ENCODE measurements around the gene TPPP.

TPPP gene

DNA sequence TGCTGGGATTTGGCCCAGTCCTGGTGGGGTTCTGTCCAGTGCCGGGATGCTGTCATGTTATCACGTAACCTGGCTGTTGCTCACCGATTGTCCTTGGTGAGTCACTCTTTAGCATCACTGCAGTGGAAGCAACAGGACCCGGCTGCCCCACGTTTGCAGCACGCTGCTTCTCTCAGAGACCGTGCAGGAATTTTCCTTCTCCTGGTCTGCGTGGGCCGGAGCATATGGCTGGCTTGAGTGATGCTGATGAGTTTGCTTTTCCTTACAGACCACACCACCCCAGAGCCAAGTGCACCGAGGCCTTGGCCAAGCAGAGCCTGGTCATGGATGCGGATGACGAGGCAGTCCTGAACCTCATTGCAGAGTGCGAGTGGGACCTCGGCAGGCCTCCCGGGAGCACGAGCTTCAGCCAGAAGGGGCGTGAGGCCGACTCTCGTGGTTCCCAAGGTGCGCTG is 59.6 kb downstream of the TPPP start:
- TF ChIP-seq TAF1 (IDR thresholded peaks at IDR 0.05; ENCODE audit: low read depth) (no peak), RAD21 (IDR thresholded peaks at IDR 0.05; ENCODE audit: low read depth) (no peak), REST (IDR thresholded peaks at IDR 0.05; ENCODE audit: low read depth) (no peak), CEBPB (IDR thresholded peaks at IDR 0.05) (no peak), EP300 (IDR thresholded peaks at IDR 0.05; ENCODE audit: borderline replicate concordance) (no peak)

DNA sequence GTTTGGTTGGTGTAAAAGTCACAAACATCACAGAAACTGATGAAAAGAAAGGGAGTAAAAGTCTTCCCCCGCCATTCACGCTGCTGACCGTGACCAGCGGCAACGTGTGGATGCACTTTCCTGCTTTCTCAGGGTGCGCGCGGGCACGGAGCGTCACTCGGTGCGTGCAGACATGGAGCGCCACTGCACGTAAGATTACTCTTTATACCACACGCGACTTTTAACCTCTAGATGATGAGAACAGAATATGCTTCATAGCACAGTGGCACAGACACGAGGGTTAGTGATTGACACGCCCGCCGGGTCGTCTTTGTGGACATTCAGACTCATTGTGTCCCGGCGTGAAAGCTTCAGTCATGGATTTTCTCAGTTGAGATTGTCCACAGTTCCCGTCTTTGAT is 65.3 kb downstream of the TPPP start:
- TF ChIP-seq ZBTB7A (IDR thresholded peaks at IDR 0.05; ENCODE audit: low read depth) (no peak), TCF12 (IDR thresholded peaks at IDR 0.05; ENCODE audit: low read depth) (no peak), CREB1 (IDR thresholded peaks at IDR 0.05; ENCODE audit: low read depth) (no peak), EP300 (IDR thresholded peaks at IDR 0.05; ENCODE audit: borderline replicate concordance) (no peak), USF1 (IDR thresholded peaks at IDR 0.05) (no peak), TEAD4 (IDR thresholded peaks at IDR 0.05) (no peak)

DNA sequence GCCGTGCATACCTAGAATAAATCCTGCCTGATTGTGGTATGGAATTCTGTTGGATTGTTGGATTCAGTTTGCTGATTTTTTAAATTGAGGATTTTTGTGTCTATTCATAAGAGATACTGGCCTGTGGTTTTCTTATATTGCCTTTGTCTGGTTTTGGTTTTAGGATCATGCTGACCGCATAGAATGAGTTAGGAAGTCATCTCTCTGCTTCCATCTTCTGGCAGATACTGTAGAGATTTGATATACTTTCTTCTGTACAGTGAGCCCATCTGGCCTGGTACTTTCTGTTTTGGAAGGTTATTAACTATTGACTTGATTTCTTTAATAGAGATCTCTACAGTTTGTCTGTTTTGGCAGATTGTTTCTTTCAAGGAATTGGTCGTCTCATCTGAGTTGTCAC is 66.3 kb downstream of the TPPP start:
- TF ChIP-seq FOXM1 (IDR thresholded peaks at IDR 0.05; ENCODE audit: borderline replicate concordance, low read depth) (no peak), CREB1 (IDR thresholded peaks at IDR 0.05; ENCODE audit: low read depth) (no peak), NFIC (IDR thresholded peaks at IDR 0.05) (no peak), USF1 (IDR thresholded peaks at IDR 0.05) (no peak), REST (IDR thresholded peaks at IDR 0.05; ENCODE audit: low read depth) (no peak), EGR1 (IDR thresholded peaks at IDR 0.05) (no peak), TEAD4 (IDR thresholded peaks at IDR 0.05) (no peak), EP300 (IDR thresholded peaks at IDR 0.05; ENCODE audit: borderline replicate concordance) (no peak), ZBTB7A (IDR thresholded peaks at IDR 0.05; ENCODE audit: low read depth) (no peak), RAD21 (IDR thresholded peaks at IDR 0.05; ENCODE audit: low read depth) (no peak), TCF12 (IDR thresholded peaks at IDR 0.05; ENCODE audit: low read depth) (no peak), TAF1 (IDR thresholded peaks at IDR 0.05; ENCODE audit: low read depth) (no peak), YY1 (IDR thresholded peaks at IDR 0.05; ENCODE audit: low read depth) (no peak), CEBPB (IDR thresholded peaks at IDR 0.05) (no peak)
- TF ChIP-seq, protein P1, sequence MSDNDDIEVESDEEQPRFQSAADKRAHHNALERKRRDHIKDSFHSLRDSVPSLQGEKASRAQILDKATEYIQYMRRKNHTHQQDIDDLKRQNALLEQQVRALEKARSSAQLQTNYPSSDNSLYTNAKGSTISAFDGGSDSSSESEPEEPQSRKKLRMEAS (IDR thresholded peaks at IDR 0.05): no peak

DNA sequence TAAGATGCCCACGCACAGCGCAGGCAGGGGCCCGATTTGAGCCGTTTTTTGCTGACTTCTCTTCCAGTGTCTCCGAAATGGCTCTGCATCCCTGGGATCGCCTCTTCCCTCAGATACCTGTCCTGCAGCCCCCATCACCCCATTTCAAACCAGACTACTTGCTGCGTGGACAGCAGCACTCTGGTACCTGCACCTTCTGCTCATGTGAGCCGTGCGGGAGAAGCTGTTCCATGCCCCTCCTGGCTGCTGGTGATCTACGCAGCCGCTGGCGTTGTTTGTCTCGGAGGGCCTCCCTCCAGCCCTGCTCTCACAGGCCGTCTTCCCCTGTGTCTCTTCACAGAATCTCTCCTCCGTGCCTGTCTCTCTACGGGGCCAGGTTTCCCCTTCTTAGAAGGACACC is 67.6 kb downstream of the TPPP start:
- TF ChIP-seq REST (IDR thresholded peaks at IDR 0.05; ENCODE audit: low read depth): no peak
- TF ChIP-seq EGR1 (IDR thresholded peaks at IDR 0.05): no peak
- TF ChIP-seq, protein P1 (IDR thresholded peaks at IDR 0.05): no peak
- no peak for TF ChIP-seq TEAD4 (IDR thresholded peaks at IDR 0.05)
- TF ChIP-seq CEBPB (IDR thresholded peaks at IDR 0.05): no peak
- no peak for TF ChIP-seq FOXM1 (IDR thresholded peaks at IDR 0.05; ENCODE audit: borderline replicate concordance, low read depth)

DNA sequence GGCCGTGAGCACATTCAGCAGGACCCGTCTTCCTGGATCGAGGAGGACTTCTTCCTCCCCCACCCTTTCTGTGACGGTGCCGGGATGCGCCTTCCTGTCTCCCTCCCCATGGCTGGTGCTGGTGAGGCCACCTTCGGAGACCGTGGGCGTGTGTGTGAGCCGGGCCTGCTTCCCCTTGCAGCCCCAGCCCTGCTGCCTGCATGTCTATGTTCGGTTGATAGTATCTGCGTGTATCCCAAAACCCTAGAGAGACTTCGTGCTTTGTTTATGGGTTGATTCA is 68.3 kb downstream of the TPPP start:
- TF ChIP-seq EP300 (IDR thresholded peaks at IDR 0.05; ENCODE audit: borderline replicate concordance): no peak
- TF ChIP-seq, protein P1 (IDR thresholded peaks at IDR 0.05): no peak

Measured in Ishikawa (cell line).